GM19372 (cell line): ENCODE results near the gene GPNMB.

Experiments
- ATAC-seq: cut with Tn5 transposase; IDR thresholded peaks from one replicate; pipeline ENCODE4 v1.9.1; 2021; ENCODE audit warnings: mild to moderate bottlenecking, low read depth, moderate library complexity; ENCODE audit not compliant: unreplicated experiment

Gene GPNMB

GRCh38 chr7:23228412-23228811 lies 18.2 kb upstream of the GPNMB start:
- ATAC-seq = no peak

GRCh38 chr7:23230641-23231101 lies 15.9 kb upstream of the GPNMB start:
- ATAC-seq = no peak

- ATAC-seq = no peak
Observed at GRCh38 chr7:23232966-23233365, 13.6 kb upstream of the GPNMB start.

DNA sequence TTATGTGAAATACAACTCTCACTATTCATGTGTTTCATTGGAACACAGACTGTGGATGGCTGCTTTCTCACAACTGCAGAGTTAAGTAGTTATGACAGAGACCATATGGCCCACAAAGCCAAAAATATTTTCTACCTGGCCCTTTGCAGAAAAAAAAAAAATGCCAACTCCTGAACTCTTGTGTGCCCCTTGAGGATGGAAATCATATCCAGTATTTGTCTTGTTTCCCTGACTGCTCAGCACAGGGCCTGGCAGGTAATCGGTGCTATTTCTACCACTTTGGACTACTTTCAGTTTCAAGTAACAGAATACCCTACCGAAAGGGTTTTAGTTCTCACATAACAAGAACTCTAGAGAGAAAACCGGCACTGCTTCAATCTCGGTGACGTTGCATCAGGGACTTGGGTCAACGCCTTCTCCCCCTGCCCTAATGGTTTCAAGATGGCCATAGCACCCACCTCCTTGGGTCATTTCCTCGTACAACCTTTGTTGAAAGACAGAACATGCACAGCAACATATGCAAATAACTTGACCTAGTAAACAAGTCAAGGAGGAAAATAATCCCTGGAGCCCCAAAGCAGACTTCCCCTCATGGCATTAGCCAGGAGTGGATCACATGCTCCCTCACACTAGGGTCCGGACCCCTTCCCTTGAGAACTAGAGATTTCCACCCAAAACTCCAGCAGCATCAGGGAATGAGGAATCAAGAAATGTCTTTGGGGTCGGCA lies 11.8 kb upstream of the GPNMB start:
- ATAC-seq = peak; percentile 86

DNA sequence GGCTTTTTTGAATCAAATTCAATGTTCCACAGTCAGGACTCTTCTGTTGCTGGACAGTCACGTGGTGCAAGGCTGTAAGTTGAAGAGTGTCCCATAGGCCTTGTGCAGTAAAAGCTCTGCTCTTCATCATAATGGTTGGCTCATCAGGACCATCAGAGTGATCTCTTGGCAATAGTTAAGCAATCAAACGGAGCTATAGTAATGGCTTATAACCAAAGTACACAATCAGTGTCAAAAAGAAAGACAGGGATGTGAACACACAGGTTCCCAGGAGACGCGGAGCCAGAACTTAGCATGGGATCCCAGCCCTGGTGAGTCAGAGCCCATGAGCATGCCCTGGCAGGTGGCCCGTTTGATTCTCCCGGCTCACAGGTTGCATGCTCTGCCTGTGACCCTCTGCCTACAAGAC lies 10.8 kb upstream of the GPNMB start:
- ATAC-seq = no peak

DNA sequence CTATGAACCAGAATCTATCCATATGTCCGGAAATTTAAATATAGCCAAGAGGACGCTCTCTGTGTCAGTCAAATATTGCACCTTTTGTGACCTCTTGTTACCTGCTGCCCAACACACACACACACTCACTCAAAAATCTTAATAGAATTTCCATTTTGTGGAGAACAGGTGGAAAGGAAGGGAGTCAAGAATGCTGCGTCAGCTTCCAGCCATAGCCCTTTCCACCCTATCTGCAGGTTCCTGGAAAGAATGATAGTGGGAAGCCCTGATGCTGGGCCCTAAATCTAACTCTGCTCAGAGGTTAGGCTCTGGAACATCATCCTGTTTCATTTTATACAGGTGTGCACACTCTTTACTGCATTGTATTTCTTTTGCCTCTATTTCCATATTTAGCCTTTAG lies 9.6 kb upstream of the GPNMB start:
- ATAC-seq = no peak

DNA sequence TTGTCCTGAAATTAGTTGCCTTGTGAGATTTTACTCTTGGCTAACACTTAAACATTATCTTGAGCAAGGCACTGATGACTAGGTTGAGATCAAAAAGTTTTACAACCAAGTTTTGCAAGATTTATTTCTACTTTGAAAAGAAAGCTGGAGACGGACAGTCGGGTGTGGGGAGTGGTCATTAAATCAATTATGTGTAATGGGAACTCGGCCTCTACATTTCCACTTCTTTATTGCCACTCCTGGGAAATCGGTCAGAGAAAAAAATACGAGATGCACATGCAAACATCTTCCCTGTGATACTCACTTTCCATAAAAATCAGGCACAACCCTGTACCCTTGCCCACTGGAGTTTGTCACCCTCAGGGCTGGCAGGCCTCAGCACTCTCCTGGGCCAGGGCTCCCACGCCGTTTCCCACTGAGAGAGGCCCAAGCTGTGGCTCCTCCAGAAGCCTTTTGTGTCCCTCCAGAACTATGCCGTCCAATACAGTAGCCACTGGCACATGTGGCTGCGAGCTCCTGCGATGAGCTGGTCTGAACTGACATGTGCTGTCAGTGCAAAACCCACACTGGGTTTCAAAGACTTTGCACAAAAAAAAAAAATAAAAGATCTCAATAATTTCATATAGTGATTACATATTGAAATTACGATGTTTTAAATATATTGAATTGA lies 7.5 kb upstream of the GPNMB start:
- no peak for ATAC-seq

DNA sequence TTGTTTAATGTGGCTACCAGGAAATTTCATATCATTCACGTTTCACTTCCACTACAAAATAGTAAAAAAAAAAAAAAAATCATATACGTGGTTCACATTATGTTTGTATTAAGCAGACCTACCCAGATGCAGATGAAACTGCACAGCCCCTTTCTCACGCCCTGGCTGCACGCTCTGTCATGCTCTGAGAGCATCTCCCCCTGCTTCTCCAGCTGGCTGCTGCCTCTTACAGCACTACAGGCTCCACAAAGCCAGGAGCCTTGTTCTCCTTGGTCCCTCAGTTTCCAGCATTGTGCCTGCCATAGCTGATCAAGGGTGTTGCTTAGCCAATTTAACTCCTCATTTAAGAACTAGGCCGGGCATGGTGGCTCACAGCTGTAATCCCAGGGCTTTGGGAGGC lies 6.9 kb upstream of the GPNMB start:
- ATAC-seq = no peak

GRCh38 chr7:23242321-23242720 lies 4.3 kb upstream of the GPNMB start:
- ATAC-seq = no peak

GRCh38 chr7:23242935-23243334 lies 3.6 kb upstream of the GPNMB start:
- ATAC-seq = no peak

GRCh38 chr7:23247046-23247602 lies 549 bp downstream of the GPNMB start:
- ATAC-seq = no peak

GRCh38 chr7:23247603-23248335 lies 1.2 kb downstream of the GPNMB start:
- ATAC-seq = no peak

DNA sequence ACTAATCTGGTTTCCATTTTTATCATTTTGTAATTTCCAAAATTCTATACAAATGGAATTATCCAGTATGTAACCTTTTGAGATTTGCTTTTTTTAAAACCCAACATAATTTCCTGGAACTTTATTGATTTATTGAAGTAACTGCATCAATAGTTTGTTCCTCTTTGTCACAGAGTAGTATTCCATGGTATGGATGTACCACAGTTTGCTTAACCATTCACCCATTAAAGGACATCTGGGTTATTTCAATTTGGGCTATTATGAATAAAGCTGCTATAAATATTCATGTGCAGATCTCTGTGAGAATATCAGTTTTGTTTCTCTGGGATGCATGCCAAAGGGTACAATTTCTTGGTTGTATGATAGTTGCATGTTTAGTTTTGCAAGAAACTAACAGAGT lies 2.9 kb downstream of the GPNMB start:
- no peak for ATAC-seq

DNA sequence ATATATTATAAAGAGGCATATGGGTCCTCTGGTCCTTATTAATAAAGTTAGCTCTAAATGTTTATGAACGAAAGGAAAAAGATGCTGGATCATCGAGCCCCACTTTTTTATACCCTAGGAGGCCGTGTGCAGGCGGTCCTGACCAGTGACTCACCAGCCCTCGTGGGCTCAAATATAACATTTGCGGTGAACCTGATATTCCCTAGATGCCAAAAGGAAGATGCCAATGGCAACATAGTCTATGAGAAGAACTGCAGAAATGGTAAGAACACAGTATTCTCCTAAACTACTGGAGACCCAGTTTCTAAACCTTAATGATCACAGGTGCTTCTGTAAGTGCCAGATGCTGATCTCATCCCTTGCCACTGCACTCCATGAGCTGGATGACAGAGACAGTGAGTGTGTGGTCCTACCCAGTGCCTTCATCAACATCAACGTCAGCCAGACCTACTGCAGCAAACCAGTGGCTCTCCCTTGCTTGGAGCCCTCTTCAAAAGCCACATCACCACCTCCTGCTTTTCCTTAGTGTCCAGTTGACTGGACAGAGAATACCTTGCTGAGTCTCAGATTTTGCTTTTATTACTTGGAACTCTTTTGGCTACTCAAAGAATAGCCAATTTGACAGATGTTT lies 7.6 kb downstream of the GPNMB start:
- no peak for ATAC-seq

DNA sequence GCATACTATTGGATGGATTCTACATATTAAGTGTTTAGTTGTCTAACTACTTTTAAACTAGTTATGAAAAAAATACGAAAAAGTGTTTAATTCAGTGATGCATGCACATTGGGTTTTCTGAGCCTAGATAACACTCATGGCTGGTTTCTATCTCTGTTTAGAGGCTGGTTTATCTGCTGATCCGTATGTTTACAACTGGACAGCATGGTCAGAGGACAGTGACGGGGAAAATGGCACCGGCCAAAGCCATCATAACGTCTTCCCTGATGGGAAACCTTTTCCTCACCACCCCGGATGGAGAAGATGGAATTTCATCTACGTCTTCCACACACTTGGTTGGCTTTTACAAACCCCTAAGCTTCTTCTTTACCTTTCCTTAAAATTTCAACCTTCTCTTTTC lies 10.2 kb downstream of the GPNMB start:
- no peak for ATAC-seq

GRCh38 chr7:23260371-23260770 lies 13.8 kb downstream of the GPNMB start:
- no peak for ATAC-seq

- peak; percentile 88 for ATAC-seq
Observed at GRCh38 chr7:23261843-23262452, 15.4 kb downstream of the GPNMB start.

GRCh38 chr7:23264916-23265458 lies 18.4 kb downstream of the GPNMB start:
- ATAC-seq = no peak

GRCh38 chr7:23266918-23267317 lies 20.3 kb downstream of the GPNMB start:
- ATAC-seq = no peak

DNA sequence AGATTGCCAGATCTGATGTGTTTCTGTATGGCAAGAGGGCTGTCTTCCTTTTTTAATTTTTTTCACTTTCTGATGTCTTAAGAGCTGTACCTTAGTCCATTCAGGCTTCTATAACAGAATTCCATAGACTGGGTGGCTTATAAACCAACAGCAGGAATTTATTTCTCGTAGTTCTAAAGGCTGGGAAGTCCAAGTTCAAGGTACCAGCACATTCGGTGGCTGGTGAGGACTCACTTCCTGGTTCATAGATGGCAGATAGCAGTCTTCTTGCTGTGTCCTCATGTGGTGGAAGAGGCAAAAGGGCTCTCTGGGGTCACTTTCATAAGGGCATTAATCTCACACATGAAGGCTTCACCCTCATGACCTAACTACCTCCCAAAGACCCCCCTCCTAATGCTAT lies 20.8 kb downstream of the GPNMB start:
- no peak for ATAC-seq
